Cortex of kidney (tissue), 1 donor: Measurements from ENCODE around the gene C14orf180.

Source experiments
- DNase-seq: peaks from one replicate; lab custom pipeline; 2025; lab: John Stamatoyannopoulos, UW

The C14orf180 gene

GRCh38 chr14:104550340-104550860 is 29.2 kb upstream of the C14orf180 start:
- no peak for DNase-seq

GRCh38 chr14:104550861-104551728 is 28.5 kb upstream of the C14orf180 start:
- no peak for DNase-seq

DNA sequence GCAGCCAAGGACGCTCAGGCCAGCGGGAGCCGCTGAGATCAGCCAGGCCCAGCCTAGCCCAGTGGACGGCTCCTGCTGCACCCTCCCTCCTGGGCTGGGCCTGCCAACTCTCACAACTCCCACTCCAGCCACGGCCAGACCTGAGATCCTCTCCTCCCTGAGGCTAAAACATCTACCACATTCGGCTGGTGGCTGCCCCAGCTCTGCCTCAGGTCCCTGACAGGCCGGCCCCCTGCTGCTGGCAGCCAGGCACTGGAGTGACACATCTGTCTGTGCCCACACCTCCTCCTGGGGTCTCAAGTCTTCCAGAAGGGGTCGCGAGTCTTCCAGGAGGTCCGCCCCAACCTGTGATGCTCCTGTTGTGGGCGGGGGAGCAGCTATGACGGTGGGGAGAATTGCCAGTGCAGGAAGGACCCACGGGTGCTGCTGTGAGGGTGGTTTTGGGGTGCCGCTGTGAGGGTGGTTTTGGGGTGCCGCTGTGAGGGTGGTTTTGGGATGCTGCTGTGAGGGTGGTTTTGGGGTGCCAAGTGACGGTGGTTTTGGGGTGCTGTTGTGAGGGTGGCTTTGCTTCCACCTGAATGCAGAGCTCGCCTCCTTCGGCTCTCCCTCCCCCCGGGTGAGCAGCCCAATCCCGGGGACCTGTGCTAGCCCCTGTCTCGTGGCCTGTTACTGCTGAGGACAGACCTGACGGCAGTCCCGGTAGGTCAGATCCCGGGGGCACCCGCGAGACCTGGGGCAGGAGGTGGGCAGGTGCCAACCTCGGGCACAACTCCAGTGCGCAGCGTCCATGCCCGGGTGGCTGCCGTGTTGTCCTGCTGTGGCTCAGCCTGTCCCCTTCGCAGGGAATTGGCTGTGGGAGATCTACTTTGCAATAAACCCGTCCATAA is 27.5 kb upstream of the C14orf180 start:
- DNase-seq = no peak

- no peak for DNase-seq
These were observed 26.8 kb upstream of the C14orf180 start for GRCh38 chr14:104552738-104553125.

DNA sequence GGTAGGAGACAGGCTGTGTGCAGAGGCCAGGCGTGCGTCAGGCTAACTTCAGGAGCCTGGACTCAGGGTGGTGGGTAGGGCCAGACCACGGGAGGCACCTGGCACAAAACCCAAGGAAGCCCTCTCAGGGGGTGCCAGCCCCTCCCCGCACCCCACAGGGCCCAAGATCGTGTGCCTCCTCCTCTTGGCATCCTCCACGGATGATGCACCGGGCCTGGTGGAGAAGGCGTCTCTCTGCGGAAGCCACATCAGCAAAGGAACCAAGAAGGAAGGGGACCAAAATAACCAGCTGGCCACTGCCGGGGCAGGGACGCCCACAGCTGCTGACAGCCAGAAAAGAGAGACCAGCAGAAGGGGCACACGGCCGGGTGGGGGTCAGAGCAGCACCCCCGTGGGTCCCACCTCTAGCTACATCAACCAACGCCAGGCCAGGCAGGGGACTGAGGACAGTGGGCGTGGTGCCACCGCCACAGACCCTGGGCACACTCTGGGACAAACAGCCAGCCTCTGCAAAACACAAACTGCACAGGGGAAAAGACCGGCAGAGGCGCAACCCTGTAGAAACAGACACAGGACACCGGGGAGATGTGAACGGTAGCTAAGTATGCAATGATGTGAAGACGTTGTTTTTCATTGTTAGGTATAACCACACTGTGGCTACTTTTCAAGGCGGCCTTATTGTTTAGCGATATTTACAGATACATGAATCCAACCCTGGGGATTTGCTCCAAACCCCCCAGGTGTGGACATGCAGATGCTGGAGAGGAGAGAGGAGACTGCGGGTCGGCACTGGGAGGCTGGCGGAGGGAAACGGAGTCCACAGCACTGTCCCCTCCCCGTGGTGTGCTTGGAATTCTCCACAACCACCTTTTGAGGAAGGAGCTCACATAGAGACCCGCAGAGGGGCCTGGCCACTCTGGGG is 26.1 kb upstream of the C14orf180 start:
- no peak for DNase-seq

DNA sequence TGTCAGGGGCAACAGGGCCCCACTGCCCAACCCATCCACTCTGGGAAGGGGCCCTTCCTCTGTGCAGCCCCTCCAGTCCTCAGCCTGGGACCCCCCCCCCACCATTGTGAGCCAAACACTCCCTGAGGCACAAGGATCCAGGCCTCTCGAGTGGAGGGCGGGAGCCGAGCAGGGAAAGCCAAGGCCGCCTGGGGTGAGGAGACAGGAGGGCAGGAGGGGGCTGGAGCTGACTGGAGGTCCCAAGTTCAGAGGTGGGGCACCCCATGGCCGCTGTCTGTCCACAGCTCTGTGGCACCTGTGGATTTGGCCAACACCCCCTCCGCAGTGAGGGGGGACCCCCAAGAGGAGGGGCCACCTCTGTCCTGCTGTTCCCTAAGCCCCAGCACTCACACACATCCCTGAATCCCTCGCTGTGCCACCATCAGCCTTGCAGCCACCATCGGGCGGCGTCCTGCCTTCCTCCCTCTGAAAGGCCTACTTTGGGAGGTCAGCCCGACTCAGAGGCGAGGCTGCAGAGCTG is 25.4 kb upstream of the C14orf180 start:
- DNase-seq = no peak

DNA sequence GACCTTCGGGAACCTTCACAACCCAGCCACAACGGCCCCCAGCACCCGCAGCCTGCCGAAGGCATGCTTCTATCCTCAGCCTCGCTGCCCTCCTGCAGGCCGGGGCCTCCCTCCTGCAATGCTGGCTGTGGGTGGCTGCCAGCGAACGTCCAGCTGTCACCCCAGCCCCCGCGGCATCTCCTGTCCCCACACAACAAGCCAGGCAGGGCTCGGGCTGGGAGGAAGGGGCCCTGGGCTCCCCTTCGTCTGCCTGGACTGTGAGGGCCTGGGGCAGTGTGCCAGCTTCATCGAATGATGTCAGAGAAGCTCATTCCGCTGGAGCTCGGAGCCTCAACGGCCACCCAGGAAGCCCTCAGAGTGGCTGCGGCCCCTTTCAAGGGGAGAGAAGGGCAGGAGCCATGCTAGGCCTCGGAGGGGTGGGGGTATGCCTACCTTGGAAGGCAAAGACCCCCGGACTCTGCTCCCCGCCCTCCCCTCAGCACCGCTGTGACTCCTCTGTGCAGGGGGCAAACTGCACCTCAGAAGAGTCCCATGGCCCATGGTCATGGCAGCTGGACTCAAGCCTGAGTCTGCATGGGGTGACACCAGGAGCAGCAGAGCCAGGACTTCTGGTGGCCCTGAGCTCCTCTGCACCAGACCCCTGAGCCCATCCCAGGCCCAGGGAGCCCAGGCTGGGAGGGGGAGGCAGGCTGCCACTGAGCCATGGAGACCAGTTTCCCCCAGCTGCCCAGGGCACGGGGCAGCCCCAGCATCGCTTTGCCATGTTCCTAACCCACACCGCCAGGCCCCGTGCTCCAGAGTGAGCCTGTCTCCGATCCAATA is 24.7 kb upstream of the C14orf180 start:
- DNase-seq = no peak

DNA sequence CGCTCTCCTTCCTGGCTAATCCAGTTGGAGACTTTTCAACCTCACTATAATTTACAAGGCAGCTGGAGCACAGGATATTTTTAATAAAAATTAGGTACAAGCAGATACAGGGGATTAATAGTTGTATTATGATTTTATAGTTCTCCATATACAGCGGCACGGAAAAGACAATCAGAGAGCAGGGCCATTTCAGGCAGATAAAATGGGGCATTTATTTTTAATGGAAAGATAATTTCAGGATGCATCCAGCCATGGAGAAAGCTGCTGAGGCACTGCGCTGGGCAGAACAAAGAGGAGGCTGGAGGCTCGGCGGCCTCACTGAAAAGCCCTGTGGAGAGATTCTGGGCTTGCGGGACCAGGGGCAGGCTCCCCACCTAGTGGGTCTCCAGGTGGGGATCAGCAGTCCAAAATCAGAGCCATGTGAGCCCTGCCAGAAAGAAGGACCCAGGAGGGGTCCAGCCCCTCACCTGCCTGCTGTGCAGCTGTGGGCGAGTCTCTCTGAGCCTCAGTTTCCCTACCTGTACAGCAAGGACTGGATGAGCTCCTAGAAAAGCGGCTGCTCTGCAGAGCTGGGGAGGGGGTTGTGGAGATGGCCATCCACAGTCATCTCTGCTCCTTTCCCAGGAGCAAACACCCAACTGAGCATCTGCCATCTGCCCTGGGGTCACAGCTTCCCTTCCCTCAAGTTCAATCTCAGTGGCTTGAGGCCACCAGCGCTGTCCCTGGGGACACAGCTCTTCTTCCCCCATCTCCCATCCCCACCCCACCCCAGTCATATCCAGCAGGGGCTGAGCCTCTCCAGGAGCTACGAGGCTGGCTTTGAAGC is 23.9 kb upstream of the C14orf180 start:
- no peak for DNase-seq

DNA sequence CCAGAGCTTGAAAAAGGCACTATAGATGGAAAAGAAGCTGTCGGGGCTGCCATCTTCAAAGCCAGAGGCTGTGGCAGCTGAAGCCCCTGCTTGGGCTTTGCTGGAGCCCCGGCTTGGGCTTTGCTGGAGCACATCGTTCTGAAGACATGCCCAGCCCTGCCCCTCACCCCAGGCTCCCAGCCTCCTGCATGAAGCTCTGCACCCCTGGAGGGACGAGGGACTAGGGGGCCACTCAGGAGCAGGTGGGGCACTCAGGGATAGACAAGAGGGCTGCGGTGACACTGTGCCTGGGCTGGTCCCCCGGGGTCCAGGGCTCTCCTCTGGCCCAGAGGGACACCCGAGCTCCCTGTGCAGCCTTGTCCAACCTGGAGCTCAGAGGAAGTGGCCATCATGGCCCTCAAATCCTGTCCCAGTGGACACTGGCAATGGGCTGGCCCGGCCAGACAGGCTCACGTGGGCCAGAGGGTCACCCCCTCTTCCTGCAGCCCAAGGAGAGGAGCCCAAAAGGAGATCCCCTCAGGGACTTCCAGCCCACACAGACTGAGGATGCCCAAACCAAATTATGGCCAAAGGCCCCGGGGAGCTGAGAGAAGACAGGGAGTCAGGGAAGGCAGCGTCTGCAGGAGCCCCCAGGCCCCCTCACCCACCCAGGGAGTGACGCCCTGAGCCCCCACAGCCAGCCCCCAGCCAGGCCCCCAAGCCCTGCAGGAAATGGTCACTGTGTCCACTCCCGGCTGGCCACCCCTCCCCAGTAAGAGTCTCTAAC is 23.1 kb upstream of the C14orf180 start:
- no peak for DNase-seq

DNA sequence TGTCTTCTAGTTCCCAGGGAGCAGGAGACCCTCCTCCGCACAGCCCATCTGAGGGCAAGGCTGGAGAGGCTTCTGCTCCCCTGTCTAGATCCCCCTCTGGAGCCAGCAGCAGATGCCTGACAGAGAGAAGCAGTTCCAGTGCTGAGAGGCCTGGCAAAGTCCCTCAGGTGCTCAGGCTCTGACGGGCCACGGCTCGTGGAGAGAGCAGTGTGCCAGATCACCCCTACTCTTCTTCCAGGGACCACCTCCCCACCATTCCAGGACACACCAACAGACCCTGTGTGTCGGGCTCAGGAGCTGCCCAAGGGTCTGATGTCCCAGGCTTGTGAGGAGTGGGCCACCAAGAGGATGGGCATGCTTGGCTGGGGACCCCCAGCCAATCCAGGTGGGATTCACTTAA is 22.5 kb upstream of the C14orf180 start:
- no peak for DNase-seq

DNA sequence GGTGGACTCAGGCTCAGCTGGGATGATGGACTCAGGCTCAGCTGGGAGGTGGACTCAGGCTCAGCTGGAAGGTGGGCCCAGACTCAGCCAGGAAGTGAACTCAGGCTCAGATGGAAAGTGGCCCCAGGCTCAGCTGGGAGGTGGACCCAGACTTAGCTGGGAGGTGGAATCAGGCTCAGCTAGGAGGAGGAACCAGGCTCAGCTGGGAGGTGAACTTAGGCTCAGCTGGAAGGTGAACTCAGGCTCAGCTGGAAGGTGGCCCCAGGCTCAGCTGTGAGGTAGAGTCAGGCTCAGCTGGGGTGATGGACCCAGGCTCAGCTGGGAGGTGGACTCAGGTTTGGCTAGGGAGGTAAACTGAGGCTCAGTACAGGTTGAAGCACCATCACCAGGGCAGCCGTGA is 21.8 kb upstream of the C14orf180 start:
- DNase-seq = no peak

GRCh38 chr14:104558231-104559027 is 21.1 kb upstream of the C14orf180 start:
- DNase-seq = no peak

DNA sequence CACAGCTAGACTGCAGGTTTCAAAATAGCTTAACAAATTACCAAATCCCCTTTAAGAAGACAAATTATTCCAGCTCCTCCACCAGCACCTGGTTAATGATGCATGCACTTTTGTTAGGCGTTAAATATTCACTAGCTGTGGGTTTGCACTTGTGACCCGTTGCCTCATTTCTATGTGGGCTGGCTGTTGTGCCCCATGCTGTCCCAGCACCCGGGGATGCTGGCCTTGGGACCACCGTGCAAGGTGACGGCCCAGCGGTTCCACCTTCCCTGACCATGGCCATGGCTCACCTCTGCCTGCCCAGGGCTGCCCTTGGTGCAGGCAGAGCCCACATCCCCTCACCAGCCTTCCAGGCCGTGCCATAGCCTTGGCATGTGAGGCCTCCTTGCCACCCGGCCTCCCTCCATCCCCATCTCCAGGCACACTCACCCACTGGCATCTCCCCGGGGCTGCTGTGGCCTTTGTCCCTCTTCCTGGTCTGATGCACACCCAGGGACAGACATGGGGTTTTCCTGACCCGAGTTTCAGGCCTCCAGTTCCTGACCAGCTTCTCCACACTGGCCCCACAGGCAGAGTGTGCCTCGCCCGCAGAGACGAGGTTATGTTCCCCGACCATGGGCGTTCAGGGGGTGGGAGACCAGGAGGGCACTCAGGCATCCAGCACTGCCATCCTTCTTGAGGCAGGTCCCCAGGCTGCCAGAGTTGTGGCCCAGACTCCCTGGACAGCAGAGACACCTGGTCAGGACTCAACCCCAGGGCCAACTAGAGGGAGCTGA is 20.3 kb upstream of the C14orf180 start:
- no peak for DNase-seq

DNA sequence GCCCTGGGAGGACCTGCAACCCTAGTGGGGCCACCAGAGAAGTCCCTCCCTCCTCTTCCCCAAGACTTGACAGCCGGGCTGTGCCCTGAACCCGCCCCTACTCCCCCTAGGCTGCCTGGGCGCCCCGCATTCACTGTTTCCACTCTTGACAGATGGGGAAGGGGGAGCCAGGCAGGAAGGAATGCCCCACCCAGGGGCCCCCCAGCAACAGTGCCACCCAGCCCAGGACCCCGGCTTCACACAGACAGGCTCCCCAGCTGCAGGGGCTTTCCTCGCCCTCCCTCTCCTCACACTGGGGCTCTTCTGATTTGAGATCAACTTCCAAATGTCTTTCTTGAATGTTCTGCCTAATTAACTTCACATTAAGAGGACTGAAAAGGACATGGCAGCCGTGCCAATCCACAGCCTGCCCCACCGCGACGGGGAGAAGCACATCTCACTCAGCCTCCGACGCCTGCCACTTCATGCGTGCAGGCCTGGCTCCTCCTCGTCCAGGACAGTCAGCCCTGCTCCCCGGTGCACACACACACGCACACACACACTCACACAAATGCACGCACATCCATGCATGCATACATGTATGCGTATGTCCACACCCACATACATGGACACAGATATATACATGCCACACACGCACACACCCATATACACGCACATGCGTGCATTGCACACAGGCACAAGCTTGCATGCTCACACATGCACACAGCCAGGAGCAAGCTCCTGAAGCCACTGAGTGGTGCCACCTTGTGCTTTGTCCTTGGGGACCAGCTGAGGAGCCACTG is 19.6 kb upstream of the C14orf180 start:
- no peak for DNase-seq

DNA sequence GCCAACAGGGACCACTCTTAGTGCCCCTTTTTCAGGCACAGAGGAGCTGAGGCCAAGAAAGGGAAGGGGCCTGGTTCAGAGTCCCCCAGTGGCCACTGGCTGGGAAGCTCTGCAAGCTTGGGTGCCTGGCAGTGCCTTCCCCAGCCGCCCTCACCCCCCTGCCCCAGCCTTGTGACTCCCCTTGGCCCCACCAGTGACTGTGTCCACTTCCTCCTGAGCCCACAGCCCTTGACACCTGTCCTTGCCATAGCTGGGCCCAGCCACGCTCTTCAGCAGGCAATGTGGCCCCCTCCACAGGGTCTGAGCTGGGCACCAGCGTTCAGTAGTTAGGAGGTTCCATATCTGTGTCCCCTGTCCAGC is 19.0 kb upstream of the C14orf180 start:
- no peak for DNase-seq

DNA sequence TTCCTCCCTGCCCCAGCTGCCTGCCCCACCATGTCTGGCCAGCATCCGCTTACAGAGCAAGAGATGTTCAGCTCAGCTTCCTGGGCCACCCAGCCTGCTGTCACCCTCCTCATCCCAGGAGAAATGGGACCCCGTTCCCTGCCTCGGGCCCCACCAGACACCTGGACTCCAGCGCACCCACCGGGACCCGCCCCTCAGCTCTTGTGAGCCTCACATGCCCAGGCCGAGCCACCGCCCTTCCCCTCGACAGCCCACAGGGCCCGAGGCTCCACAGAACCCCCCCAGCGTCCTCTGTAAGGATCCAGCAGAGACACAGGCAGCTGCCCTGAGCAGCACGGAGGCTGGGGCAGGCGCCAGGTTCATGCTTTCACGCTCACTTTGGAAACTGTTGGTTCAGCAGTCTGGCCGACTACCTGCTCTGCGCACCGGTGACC is 18.4 kb upstream of the C14orf180 start:
- no peak for DNase-seq
